T-helper 2 cell treated with Interferon-gamma antibody and Interleukin-4, amounts not matched to agents 100 ng/mL and 5 ng/mL, for 36 hours (primary cell): ENCODE results near the gene TADA3. TPM values are rescaled to one million over a fixed set of nuclear protein-coding genes. Genes with fewer than 3 reads are reported as not detected.

ENCODE experiments used
- intact Hi-C: fragments of 100-400 bp; cut with micrococcal nuclease; formaldehyde crosslinking; loops from one replicate; pipeline ENCODE4 v1.15.1; 2023
- total RNA-seq: library from RNA; stranded (reverse); gene quantifications from 2 replicates; pipeline ENCODE4 v1.2.3, GENCODE V29; 2022

Gene TADA3
- total RNA-seq, 1 donor from 2014 or later = 85.7 TPM

- intact Hi-C loops = no loop called here
These were observed 26.4 kb downstream of the TADA3 start for GRCh38 chr3:9765865-9766264.

- intact Hi-C loops = no loop called here
These were observed 29.4 kb downstream of the TADA3 start for GRCh38 chr3:9762871-9763270.

- intact Hi-C loops = no loop called here
These were observed 30.4 kb downstream of the TADA3 start for GRCh38 chr3:9761919-9762318.

- intact Hi-C loops = no loop called here
These were observed 31.3 kb downstream of the TADA3 start for GRCh38 chr3:9760779-9761505.

GRCh38 chr3:9757427-9757826, 34.8 kb downstream of the TADA3 start:
- intact Hi-C loops = no loop called here

- intact Hi-C loops = no loop called here
These were observed 37.6 kb downstream of the TADA3 start for GRCh38 chr3:9754678-9755077.

GRCh38 chr3:9750556-9751411, 41.5 kb downstream of the TADA3 start:
- intact Hi-C loops = loop anchor here (1.0 kb wide), 4 partner anchors 19 to 101 kb away; partner anchors contain the start of genes BRPF1, CAMK1, MTMR14 and TADA3

GRCh38 chr3:9749645-9750555, 42.4 kb downstream of the TADA3 start, which contains the start of gene OGG1:
OGG1 (plus strand) TSS chr3:9749952; CDS start chr3:9750287, 335 bp downstream.
- intact Hi-C loops = loop anchor here (1.0 kb wide), 4 partner anchors 19 to 101 kb away; partner anchors contain the start of genes BRPF1, CAMK1, MTMR14 and TADA3

- intact Hi-C loops = no loop called here
These were observed 43.0 kb downstream of the TADA3 start for GRCh38 chr3:9749296-9749644.

GRCh38 chr3:9748031-9748430, 44.2 kb downstream of the TADA3 start:
- intact Hi-C loops = no loop called here

- intact Hi-C loops = no loop called here
These were observed 45.0 kb downstream of the TADA3 start for GRCh38 chr3:9747267-9747666.

GRCh38 chr3:9746330-9746729, 45.9 kb downstream of the TADA3 start:
- intact Hi-C loops = no loop called here

- intact Hi-C loops = no loop called here
These were observed 46.8 kb downstream of the TADA3 start for GRCh38 chr3:9745521-9745920.

- intact Hi-C loops = no loop called here
These were observed 48.1 kb downstream of the TADA3 start for GRCh38 chr3:9744162-9744561.

GRCh38 chr3:9743548-9743947, 48.7 kb downstream of the TADA3 start:
- intact Hi-C loops = no loop called here

GRCh38 chr3:9742560-9742959, 49.7 kb downstream of the TADA3 start:
- intact Hi-C loops = no loop called here

- intact Hi-C loops = no loop called here
These were observed 53.1 kb downstream of the TADA3 start for GRCh38 chr3:9739181-9739580.

GRCh38 chr3:9736831-9737230, 55.4 kb downstream of the TADA3 start:
- intact Hi-C loops = no loop called here

- intact Hi-C loops = loop anchor here (5.0 kb wide), 1 partner anchor 110 kb away; the partner anchor contains the start of gene RPUSD3
These were observed 59.5 kb downstream of the TADA3 start for GRCh38 chr3:9732740-9733115.

- intact Hi-C loops = loop anchor here (5.0 kb wide), 1 partner anchor 110 kb away; the partner anchor contains the start of gene RPUSD3
These were observed 60.1 kb downstream of the TADA3 start for GRCh38 chr3:9732080-9732739.
